ENCODE results near the gene USP34. TPM values are rescaled to one million over a fixed set of nuclear protein-coding genes. Genes with fewer than 3 reads are reported as not detected.

The USP34 gene
- total and polyA plus RNA-seq, 9 of the 15 experiments (the other 6 are each of a cell fraction or from before 2014, with no cell fraction given) = 19.8 to 108 (median 67.8) TPM

- TF ChIP-seq ZNF311 (CRISPR knock-in tag; IDR thresholded peaks at IDR 0.05) (no peak), ZNF277 (CRISPR knock-in tag; IDR thresholded peaks at IDR 0.05; ENCODE audit: borderline replicate concordance) (no peak), DDX20 (tag; IDR thresholded peaks at IDR 0.05; ENCODE audit: low read depth) (no peak), SP2 (IDR thresholded peaks at IDR 0.05; ENCODE audit: extremely low read depth, low read depth, low read length, poor library complexity, severe bottlenecking) (no peak), MEF2A (IDR thresholded peaks at IDR 0.05; ENCODE audit: control insufficient read depth, low read depth, low read length) (no peak), CBFA2T3 (IDR thresholded peaks at IDR 0.05) (no peak), HNRNPUL1 (IDR thresholded peaks at IDR 0.05; ENCODE audit: low read length) (no peak), MCM3 (IDR thresholded peaks at IDR 0.05) (no peak), IRF9 (tag; IDR thresholded peaks at IDR 0.05) (no peak), RBM22 (IDR thresholded peaks at IDR 0.05; ENCODE audit: low read depth, low read length, poor library complexity, severe bottlenecking) (peak; percentile 77), POLR2A (conservative IDR thresholded peaks at IDR 0.05) (peak; percentile 93), SREBF2 (CRISPR knock-in tag; IDR thresholded peaks at IDR 0.05) (0 out of 2 replicates have a peak, but pooled peaks have one; percentile 55), MXD1 (CRISPR knock-in tag; IDR thresholded peaks at IDR 0.05; ENCODE audit: borderline replicate concordance, poor library complexity, severe bottlenecking) (no peak), HSF4 (CRISPR knock-in tag; IDR thresholded peaks at IDR 0.05; ENCODE audit: borderline replicate concordance) (no peak), HBP1 (CRISPR knock-in tag; IDR thresholded peaks at IDR 0.05) (no peak), LEF1 (IDR thresholded peaks at IDR 0.05) (no peak; the same call in 1 of the 2 replicates), SRSF7 (optimal IDR thresholded peaks at IDR 0.05; ENCODE audit: low read depth, low read length) (no peak), ZNF41 (CRISPR knock-in tag; conservative IDR thresholded peaks at IDR 0.05) (no peak), ZNF24 (IDR thresholded peaks at IDR 0.05) (no peak)
- TF ChIP-seq, protein P1, sequence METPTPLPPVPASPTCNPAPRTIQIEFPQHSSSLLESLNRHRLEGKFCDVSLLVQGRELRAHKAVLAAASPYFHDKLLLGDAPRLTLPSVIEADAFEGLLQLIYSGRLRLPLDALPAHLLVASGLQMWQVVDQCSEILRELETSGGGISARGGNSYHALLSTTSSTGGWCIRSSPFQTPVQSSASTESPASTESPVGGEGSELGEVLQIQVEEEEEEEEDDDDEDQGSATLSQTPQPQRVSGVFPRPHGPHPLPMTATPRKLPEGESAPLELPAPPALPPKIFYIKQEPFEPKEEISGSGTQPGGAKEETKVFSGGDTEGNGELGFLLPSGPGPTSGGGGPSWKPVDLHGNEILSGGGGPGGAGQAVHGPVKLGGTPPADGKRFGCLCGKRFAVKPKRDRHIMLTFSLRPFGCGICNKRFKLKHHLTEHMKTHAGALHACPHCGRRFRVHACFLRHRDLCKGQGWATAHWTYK (CRISPR knock-in tag; IDR thresholded peaks at IDR 0.05) = 0 out of 2 replicates have a peak, but pooled peaks have one; percentile 48
- TF ChIP-seq, protein P2, sequence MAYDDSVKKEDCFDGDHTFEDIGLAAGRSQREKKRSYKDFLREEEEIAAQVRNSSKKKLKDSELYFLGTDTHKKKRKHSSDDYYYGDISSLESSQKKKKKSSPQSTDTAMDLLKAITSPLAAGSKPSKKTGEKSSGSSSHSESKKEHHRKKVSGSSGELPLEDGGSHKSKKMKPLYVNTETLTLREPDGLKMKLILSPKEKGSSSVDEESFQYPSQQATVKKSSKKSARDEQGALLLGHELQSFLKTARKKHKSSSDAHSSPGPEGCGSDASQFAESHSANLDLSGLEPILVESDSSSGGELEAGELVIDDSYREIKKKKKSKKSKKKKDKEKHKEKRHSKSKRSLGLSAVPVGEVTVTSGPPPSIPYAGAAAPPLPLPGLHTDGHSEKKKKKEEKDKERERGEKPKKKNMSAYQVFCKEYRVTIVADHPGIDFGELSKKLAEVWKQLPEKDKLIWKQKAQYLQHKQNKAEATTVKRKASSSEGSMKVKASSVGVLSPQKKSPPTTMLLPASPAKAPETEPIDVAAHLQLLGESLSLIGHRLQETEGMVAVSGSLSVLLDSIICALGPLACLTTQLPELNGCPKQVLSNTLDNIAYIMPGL (CRISPR knock-in tag; IDR thresholded peaks at IDR 0.05) = no peak
These were observed at the start of gene USP34 (continued) for GRCh38 chr2:61470965-61471904.

Measured in K562 (cell line).